Esophagus muscularis mucosa (tissue), 4 donors: ENCODE results near the gene JAGN1. TPM values are rescaled to one million over a fixed set of nuclear protein-coding genes. Genes with fewer than 3 reads are reported as not detected.
"Not testable (repeated sequence)": the region's sequence is repeated elsewhere in the genome, so short reads cannot be mapped to it uniquely, and the experiment has no call there.

ENCODE experiments used
- DNase-seq: peaks from one replicate; pipeline ENCODE4 v3.0.0-alpha.2; 2017; ENCODE audit errors: extremely low spot score
- H3K27ac ChIP-seq, 4 donors: fragments of 200-600 bp; sonication (generic); replicated peaks in 1 of 4; 1 replicate in 3 of 4; 2 replicates in 1 of 4; pipeline ENCODE4 v1.5.1; 2016 to 2019; ENCODE audit warnings: mild to moderate bottlenecking in 1 of 4
- H3K27me3 ChIP-seq, 4 donors: fragments of 200-600 bp; sonication (generic); one replicate each; pipeline versions ENCODE4 v1.5.1 to v1.6.0; 2016 to 2019
- H3K36me3 ChIP-seq, 4 donors: fragments of 200-600 bp; sonication (generic); one replicate each; pipeline ENCODE4 v1.5.1; 2016 to 2019
- H3K4me1 ChIP-seq, 4 donors: fragments of 200-600 bp; sonication (generic); one replicate each; pipeline ENCODE4 v1.5.1; 2016 to 2019
- H3K4me3 ChIP-seq, 4 donors: fragments of 200-600 bp; sonication (generic); 1 replicate in 2 of 4; 2 replicates in 2 of 4; pipeline ENCODE4 v1.5.1; 2016 to 2019; ENCODE audit warnings: mild to moderate bottlenecking in 4 of 4, moderate library complexity in 1 of 4
- H3K9me3 ChIP-seq, 4 donors: fragments of 200-600 bp; sonication (generic); 1 replicate in 3 of 4; 2 replicates in 1 of 4; pipeline ENCODE4 v1.5.1; 2016 to 2019
- CTCF ChIP-seq, 3 experiments: fragments of 200-600 bp in 2 of 3; fragments of 450-650 bp in 1 of 3; sonication (generic) in 2 of 3; IDR thresholded peaks; one replicate each; pipeline ENCODE4 v1.5.1; 2017 to 2019; ENCODE audit warnings: antibody characterized with exemption in 3 of 3, mild to moderate bottlenecking in 2 of 3, moderate library complexity in 1 of 3
- EP300 ChIP-seq: sonication (generic); formaldehyde crosslinking; IDR thresholded peaks from one replicate; pipeline ENCODE4 v1.6.1; 2017; ENCODE audit warnings: antibody characterized with exemption
- POLR2A ChIP-seq: fragments of 450-650 bp; IDR thresholded peaks from one replicate; pipeline ENCODE4 v1.6.1; 2017; ENCODE audit warnings: antibody characterized with exemption, moderate library complexity, mild to moderate bottlenecking, low read depth
- POLR2AphosphoS5 ChIP-seq, 2 donors: sonication (generic); formaldehyde crosslinking; IDR thresholded peaks; one replicate each; pipeline ENCODE4 v1.6.1; 2017; ENCODE audit warnings: antibody characterized with exemption in 2 of 2
- WGBS: methylation state at CpG from one replicate; pipeline ENCODE4 v1.1.5; 2018; 5-methylcytosine and 5-hydroxymethylcytosine counted together
- intact Hi-C: fragments of 100-400 bp; cut with DNase I; formaldehyde crosslinking; loops from one replicate; pipeline ENCODE4 v1.15.1; 2023
- total RNA-seq, 4 donors: library from RNA; depleted of rRNA; stranded (reverse); fragments of >200 nt; gene quantifications; one replicate each; pipeline versions ENCODE4 v1.1.0 to v1.2.1, GENCODE V29; 2016

The JAGN1 gene
- total RNA-seq, 4 donors from 2014 or later: 17.9 to 39.8 (median 26.4) TPM

GRCh38 chr3:9867106-9867505 lies 23.3 kb upstream of the JAGN1 start:
- DNase-seq: no peak
- Histone ChIP-seq H3K4me1 (peaks cover 19 to 52% (median 50%) of the 10 kb centered on the region in 4 donors), H3K4me3 (no peak overlapping the region), H3K9me3 (no peaks in the 10 kb centered on the region), H3K27ac (peak overlapping the region; percentile 80 to 87 (median 86)), H3K27me3 (no peaks in the 10 kb centered on the region), H3K36me3 (no peaks in the 10 kb centered on the region)
- WGBS: 96% methylated on average over 12 of the region's 12 CpGs
- TF ChIP-seq CTCF (IDR thresholded peaks at IDR 0.05) (no peak), EP300 (no peak), POLR2A (no peak), POLR2AphosphoS5 (IDR thresholded peaks at IDR 0.05) (no peak)
- intact Hi-C loops: no loop called here

- Histone ChIP-seq H3K4me3 (no peak overlapping the region), H3K27me3 (no peaks in the 10 kb centered on the region), H3K9me3 (no peaks in the 10 kb centered on the region), H3K27ac (no peak overlapping the region), H3K36me3 (no peaks in the 10 kb centered on the region), H3K4me1 (peaks cover 4 to 24% (median 22%) of the 10 kb centered on the region in 4 donors)
- no peak for TF ChIP-seq CTCF (IDR thresholded peaks at IDR 0.05)
- no peak for TF ChIP-seq POLR2AphosphoS5 (IDR thresholded peaks at IDR 0.05)
- no peak for TF ChIP-seq POLR2A
- TF ChIP-seq EP300: no peak
- intact Hi-C loops: no loop called here
- WGBS: 73% methylated on average over 5 of the region's 5 CpGs
- DNase-seq: no peak
Observed at GRCh38 chr3:9869955-9870354, 20.5 kb upstream of the JAGN1 start.

- Histone ChIP-seq H3K36me3 (no peaks in the 10 kb centered on the region), H3K9me3 (no peaks in the 10 kb centered on the region), H3K4me3 (no peak overlapping the region), H3K4me1 (peaks cover 0 to 14% (median 11%) of the 10 kb centered on the region in 4 donors), H3K27me3 (no peaks in the 10 kb centered on the region), H3K27ac (no peak overlapping the region)
- DNase-seq: no peak
- intact Hi-C loops: no loop called here
- no peak for TF ChIP-seq EP300
- no peak for TF ChIP-seq CTCF (IDR thresholded peaks at IDR 0.05)
- TF ChIP-seq POLR2AphosphoS5 (IDR thresholded peaks at IDR 0.05): no peak
- no peak for TF ChIP-seq POLR2A
- WGBS: 76% methylated on average over 1 of the region's 1 CpG
Observed at GRCh38 chr3:9870978-9871377, 19.4 kb upstream of the JAGN1 start.

- intact Hi-C loops, H3K9me3 ChIP-seq, H3K4me1 ChIP-seq, H3K27ac ChIP-seq, H3K36me3 ChIP-seq, DNase-seq, H3K27me3 ChIP-seq, H3K4me3 ChIP-seq: not testable (repeated sequence)
- 95% methylated on average over 5 of the region's 5 CpGs for WGBS
Observed at GRCh38 chr3:9872067-9872466, 18.3 kb upstream of the JAGN1 start.

GRCh38 chr3:9875448-9875847 lies 15.0 kb upstream of the JAGN1 start:
- Histone ChIP-seq H3K27me3 (no peaks in the 10 kb centered on the region), H3K27ac (no peak overlapping the region), H3K36me3 (no peaks in the 10 kb centered on the region), H3K4me1 (no peaks in the 10 kb centered on the region), H3K4me3 (no peak overlapping the region), H3K9me3 (no peaks in the 10 kb centered on the region)
- DNase-seq: no peak
- intact Hi-C loops: no loop called here
- TF ChIP-seq EP300: no peak
- no peak for TF ChIP-seq POLR2A
- TF ChIP-seq POLR2AphosphoS5 (IDR thresholded peaks at IDR 0.05): no peak
- no peak for TF ChIP-seq CTCF (IDR thresholded peaks at IDR 0.05)

GRCh38 chr3:9876255-9876654 lies 14.2 kb upstream of the JAGN1 start:
- H3K9me3 ChIP-seq, H3K27me3 ChIP-seq, H3K4me3 ChIP-seq, H3K27ac ChIP-seq, H3K36me3 ChIP-seq, H3K4me1 ChIP-seq, intact Hi-C loops, DNase-seq: not testable (repeated sequence)
- 84% methylated on average over 4 of the region's 4 CpGs for WGBS
